GM18909 (cell line): Measurements from ENCODE around the gene CLDND2.
"Not testable (repeated sequence)": the region's sequence is repeated elsewhere in the genome, so short reads cannot be mapped to it uniquely, and the experiment has no call there.

ENCODE experiments used
- ATAC-seq: cut with Tn5 transposase; IDR thresholded peaks from one replicate; pipeline ENCODE4 v1.9.1; 2021; ENCODE audit warnings: mild to moderate bottlenecking; ENCODE audit not compliant: unreplicated experiment, poor library complexity

The CLDND2 gene

GRCh38 chr19:51368366-51369282 lies at the start of gene CLDND2:
Gene CLDND2, minus strand, starts transcription at chr19:51369003. Its CDS starts 426 bp downstream, at chr19:51368577.
- no peak for ATAC-seq

GRCh38 chr19:51417810-51418157 lies 49.0 kb upstream of the CLDND2 start:
- peak; percentile 41 for ATAC-seq

GRCh38 chr19:51417107-51417809 lies 48.5 kb upstream of the CLDND2 start, which contains the start of gene SIGLEC10:
Gene SIGLEC10, minus strand, starts transcription at chr19:51417642. Its CDS starts 61 bp downstream, at chr19:51417581.
- ATAC-seq = peak; percentile 76

GRCh38 chr19:51416422-51416821 lies 47.6 kb upstream of the CLDND2 start:
- ATAC-seq = not testable (repeated sequence)

- no peak for ATAC-seq
Measured at GRCh38 chr19:51415187-51415586, 46.4 kb upstream of the CLDND2 start.

GRCh38 chr19:51410950-51411748 lies 42.3 kb upstream of the CLDND2 start:
- no peak for ATAC-seq

GRCh38 chr19:51407511-51408131 lies 38.8 kb upstream of the CLDND2 start:
- ATAC-seq = no peak

GRCh38 chr19:51402117-51402516 lies 33.3 kb upstream of the CLDND2 start:
- ATAC-seq = no peak

- not testable (repeated sequence) for ATAC-seq
Measured at GRCh38 chr19:51399936-51400335, 31.1 kb upstream of the CLDND2 start.

- no peak for ATAC-seq
Measured at GRCh38 chr19:51399231-51399630, 30.4 kb upstream of the CLDND2 start.

- ATAC-seq = no peak
Measured at GRCh38 chr19:51398096-51398704, 29.4 kb upstream of the CLDND2 start.

- ATAC-seq = not testable (repeated sequence)
Measured at GRCh38 chr19:51397453-51397852, 28.6 kb upstream of the CLDND2 start.

GRCh38 chr19:51396175-51396574 lies 27.4 kb upstream of the CLDND2 start:
- ATAC-seq = no peak

- ATAC-seq = peak; percentile 86
Measured at GRCh38 chr19:51394050-51394836, 25.4 kb upstream of the CLDND2 start.

- ATAC-seq = no peak
Measured at GRCh38 chr19:51392701-51393100, 23.9 kb upstream of the CLDND2 start.

- ATAC-seq = no peak
Measured at GRCh38 chr19:51391073-51391611, 22.3 kb upstream of the CLDND2 start.

- no peak for ATAC-seq
Measured at GRCh38 chr19:51389143-51389542, 20.3 kb upstream of the CLDND2 start.

GRCh38 chr19:51387924-51388389 lies 19.2 kb upstream of the CLDND2 start, which contains the start of gene LIM2:
Gene LIM2, minus strand, starts transcription at chr19:51387974. Its CDS starts 531 bp downstream, at chr19:51387443.
- no peak for ATAC-seq
